Panc1 (cell line): Measurements from ENCODE around the gene C19orf38. TPM values are rescaled to one million over a fixed set of nuclear protein-coding genes. Genes with fewer than 3 reads are reported as not detected.

Experiments
- ATAC-seq: fragments of 200-7000 bp; cut with Tn5 transposase; 2 replicates; pipeline ENCODE4 v1.9.1; 2020; ENCODE audit warnings: mild to moderate bottlenecking, moderate library complexity
- BruUV-seq: library from RNA; stranded (reverse); fragments of 400-500 nt; replicated peaks from 2 replicates; lab custom pipeline; 2021; lab: Mats Ljungman, UMichigan
- CTCF ChIA-PET: fragments of 300-600 bp; sonication (Branson Sonifier 250); formaldehyde crosslinking; loops from one replicate; lab custom pipeline; 2022; ENCODE audit warnings: antibody characterized with exemption; lab: Charles Lee
- POLR2A ChIA-PET: fragments of 300-600 bp; sonication (Branson Sonifier 250); formaldehyde crosslinking; loops from one replicate; lab custom pipeline; 2022; ENCODE audit warnings: antibody characterized with exemption; lab: Charles Lee
- DNase-seq: peaks from one replicate; pipeline ENCODE4 v3.0.0-alpha.2; 2010; ENCODE audit warnings: low read depth, low spot score
- H3K27ac ChIP-seq: 2 replicates; pipeline ENCODE4 v1.5.1; 2011; ENCODE audit warnings: mild to moderate bottlenecking, low read length, inconsistent platforms
- H3K27me3 ChIP-seq: fragments of 200-500 bp; sonication (Bioruptor generic); 2 replicates; pipeline ENCODE4 v1.6.0; 2014; ENCODE audit warnings: low read length, inconsistent platforms; ENCODE audit not compliant: control insufficient read depth, insufficient read depth
- H3K36me3 ChIP-seq: fragments of 200-500 bp; sonication (Bioruptor generic); 2 replicates; pipeline ENCODE4 v1.5.1; 2014; ENCODE audit warnings: inconsistent platforms, mild to moderate bottlenecking, low read length, moderate library complexity; ENCODE audit not compliant: control insufficient read depth, insufficient read depth
- H3K4me1 ChIP-seq: 2 replicates; pipeline ENCODE4 v1.5.1; 2011; ENCODE audit warnings: inconsistent platforms, mild to moderate bottlenecking, low read length, moderate library complexity; ENCODE audit not compliant: control insufficient read depth, insufficient read depth
- H3K4me3 ChIP-seq, 2 experiments: 2 replicates each; pipeline ENCODE4 v1.5.1; 2011 to 2012; ENCODE audit warnings: low read depth in 2 of 2, low read length in 2 of 2, mild to moderate bottlenecking in 2 of 2, inconsistent platforms in 1 of 2, moderate library complexity in 1 of 2
- H3K9me3 ChIP-seq: fragments of 200-500 bp; sonication (Bioruptor generic); 2 replicates; pipeline ENCODE4 v1.5.1; 2014; ENCODE audit warnings: low read depth, mild to moderate bottlenecking, inconsistent platforms, low read length, moderate library complexity; ENCODE audit not compliant: control insufficient read depth, insufficient read depth
- POLR2AphosphoS5 ChIP-seq: IDR thresholded peaks from 2 replicates; pipeline ENCODE4 v1.6.1; 2012; ENCODE audit warnings: mild to moderate bottlenecking, low read depth, low read length, moderate library complexity
- SIN3A ChIP-seq: IDR thresholded peaks from 2 replicates; pipeline ENCODE4 v1.6.1; 2012; ENCODE audit warnings: low read depth, mild to moderate bottlenecking, low read length, moderate library complexity, borderline replicate concordance; ENCODE audit not compliant: insufficient read depth
- TCF7L2 ChIP-seq: IDR thresholded peaks from 2 replicates; pipeline ENCODE4 v1.6.1; 2011; ENCODE audit warnings: mild to moderate bottlenecking, low read depth, low read length, inconsistent platforms
- in situ Hi-C: cut with HindIII; loops from 2 replicates; pipeline ENCODE4 v1.10.0; 2016; ENCODE audit warnings: low sequenced_read_pairs, low pct_unique_long_range_greater_than_20kb
- intact Hi-C: fragments of 100-400 bp; cut with micrococcal nuclease; formaldehyde crosslinking; loops from one replicate; pipeline ENCODE4 v1.10.0; 2022; ENCODE audit not compliant: unreplicated experiment
- total RNA-seq: library from RNA; stranded (reverse); gene quantifications from one replicate; pipeline ENCODE4 v1.2.1, GENCODE V29; 2021; ENCODE audit not compliant: unreplicated experiment
- TF ChIP-seq, protein P1 (sequence below): fragments of 450-650 bp; IDR thresholded peaks from 2 replicates; pipeline ENCODE4 v1.5.1; 2017; ENCODE audit warnings: mild to moderate bottlenecking
- TF ChIP-seq, protein P2 (sequence below), 2 experiments: IDR thresholded peaks; 2 replicates each; pipeline ENCODE4 v1.6.1; 2011 to 2012; ENCODE audit warnings: low read depth in 2 of 2, control low read depth in 1 of 2, low read length in 1 of 2, mild to moderate bottlenecking in 1 of 2, moderate library complexity in 1 of 2; ENCODE audit not compliant: insufficient read depth in 1 of 2

The C19orf38 gene
- total RNA-seq, 1 experiment from 2014 or later: not detected

DNA sequence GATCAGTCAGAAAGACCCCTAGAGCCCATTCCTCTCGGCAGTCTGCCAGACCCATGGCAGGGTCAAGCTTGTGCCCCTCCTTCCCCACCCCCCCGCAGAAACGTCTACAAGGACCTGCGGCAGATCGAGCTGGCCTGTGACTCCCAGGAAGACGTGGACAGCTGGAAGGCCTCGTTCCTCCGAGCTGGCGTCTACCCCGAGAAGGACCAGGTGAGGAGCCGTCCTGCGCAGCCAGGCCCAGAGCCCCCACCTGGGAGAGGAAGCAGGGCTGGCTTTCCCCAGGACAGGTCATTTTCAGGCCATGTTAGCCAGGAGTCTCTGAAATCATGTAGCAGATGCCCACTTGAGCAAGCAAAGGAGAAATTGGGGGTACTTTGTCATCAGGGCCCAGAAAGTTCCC, 24.5 kb upstream of the C19orf38 start:
- no peak for ATAC-seq
- CTCF ChIA-PET: no interaction called here
- in situ Hi-C loops: no loop called here

DNA sequence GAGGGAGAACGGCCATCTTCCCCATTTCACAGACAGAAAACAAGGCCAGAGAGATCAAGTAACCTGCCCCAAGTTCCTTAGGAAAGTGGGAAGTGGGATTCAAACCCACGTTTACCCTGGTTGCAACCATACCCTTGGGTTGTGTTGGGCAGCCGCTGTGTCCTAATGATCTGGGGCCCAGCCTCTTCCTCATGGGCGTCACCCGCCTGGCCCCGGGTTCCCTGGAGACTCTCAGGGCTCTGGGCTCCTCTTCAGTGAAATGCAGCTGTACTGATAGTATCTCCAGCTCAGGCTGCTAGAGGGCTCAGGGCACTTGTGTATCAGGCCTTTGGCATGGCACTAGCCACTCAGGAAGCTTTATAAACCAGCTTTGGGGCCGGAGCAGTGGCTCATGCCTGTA, 22.0 kb upstream of the C19orf38 start:
- no peak overlapping the region for H3K4me3 ChIP-seq
- no peaks in the 10 kb centered on the region for H3K36me3 ChIP-seq
- no peaks in the 10 kb centered on the region for H3K9me3 ChIP-seq
- intact Hi-C loops: no loop called here
- no peaks in the 10 kb centered on the region for H3K4me1 ChIP-seq
- H3K27me3 ChIP-seq: no peaks in the 10 kb centered on the region
- ChIA-PET POLR2A (no interaction called here), CTCF (no interaction called here)
- no peak overlapping the region for H3K27ac ChIP-seq
- TF ChIP-seq, protein P1, sequence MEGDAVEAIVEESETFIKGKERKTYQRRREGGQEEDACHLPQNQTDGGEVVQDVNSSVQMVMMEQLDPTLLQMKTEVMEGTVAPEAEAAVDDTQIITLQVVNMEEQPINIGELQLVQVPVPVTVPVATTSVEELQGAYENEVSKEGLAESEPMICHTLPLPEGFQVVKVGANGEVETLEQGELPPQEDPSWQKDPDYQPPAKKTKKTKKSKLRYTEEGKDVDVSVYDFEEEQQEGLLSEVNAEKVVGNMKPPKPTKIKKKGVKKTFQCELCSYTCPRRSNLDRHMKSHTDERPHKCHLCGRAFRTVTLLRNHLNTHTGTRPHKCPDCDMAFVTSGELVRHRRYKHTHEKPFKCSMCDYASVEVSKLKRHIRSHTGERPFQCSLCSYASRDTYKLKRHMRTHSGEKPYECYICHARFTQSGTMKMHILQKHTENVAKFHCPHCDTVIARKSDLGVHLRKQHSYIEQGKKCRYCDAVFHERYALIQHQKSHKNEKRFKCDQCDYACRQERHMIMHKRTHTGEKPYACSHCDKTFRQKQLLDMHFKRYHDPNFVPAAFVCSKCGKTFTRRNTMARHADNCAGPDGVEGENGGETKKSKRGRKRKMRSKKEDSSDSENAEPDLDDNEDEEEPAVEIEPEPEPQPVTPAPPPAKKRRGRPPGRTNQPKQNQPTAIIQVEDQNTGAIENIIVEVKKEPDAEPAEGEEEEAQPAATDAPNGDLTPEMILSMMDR: no peak
- TF ChIP-seq, protein P2, sequence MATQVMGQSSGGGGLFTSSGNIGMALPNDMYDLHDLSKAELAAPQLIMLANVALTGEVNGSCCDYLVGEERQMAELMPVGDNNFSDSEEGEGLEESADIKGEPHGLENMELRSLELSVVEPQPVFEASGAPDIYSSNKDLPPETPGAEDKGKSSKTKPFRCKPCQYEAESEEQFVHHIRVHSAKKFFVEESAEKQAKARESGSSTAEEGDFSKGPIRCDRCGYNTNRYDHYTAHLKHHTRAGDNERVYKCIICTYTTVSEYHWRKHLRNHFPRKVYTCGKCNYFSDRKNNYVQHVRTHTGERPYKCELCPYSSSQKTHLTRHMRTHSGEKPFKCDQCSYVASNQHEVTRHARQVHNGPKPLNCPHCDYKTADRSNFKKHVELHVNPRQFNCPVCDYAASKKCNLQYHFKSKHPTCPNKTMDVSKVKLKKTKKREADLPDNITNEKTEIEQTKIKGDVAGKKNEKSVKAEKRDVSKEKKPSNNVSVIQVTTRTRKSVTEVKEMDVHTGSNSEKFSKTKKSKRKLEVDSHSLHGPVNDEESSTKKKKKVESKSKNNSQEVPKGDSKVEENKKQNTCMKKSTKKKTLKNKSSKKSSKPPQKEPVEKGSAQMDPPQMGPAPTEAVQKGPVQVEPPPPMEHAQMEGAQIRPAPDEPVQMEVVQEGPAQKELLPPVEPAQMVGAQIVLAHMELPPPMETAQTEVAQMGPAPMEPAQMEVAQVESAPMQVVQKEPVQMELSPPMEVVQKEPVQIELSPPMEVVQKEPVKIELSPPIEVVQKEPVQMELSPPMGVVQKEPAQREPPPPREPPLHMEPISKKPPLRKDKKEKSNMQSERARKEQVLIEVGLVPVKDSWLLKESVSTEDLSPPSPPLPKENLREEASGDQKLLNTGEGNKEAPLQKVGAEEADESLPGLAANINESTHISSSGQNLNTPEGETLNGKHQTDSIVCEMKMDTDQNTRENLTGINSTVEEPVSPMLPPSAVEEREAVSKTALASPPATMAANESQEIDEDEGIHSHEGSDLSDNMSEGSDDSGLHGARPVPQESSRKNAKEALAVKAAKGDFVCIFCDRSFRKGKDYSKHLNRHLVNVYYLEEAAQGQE (IDR thresholded peaks at IDR 0.05; ENCODE audit: insufficient read depth in 1 of 2, low read depth in 2 of 2, low read length in 1 of 2): no peak
- TF ChIP-seq POLR2AphosphoS5: no peak
- no peak for TF ChIP-seq SIN3A
- TF ChIP-seq TCF7L2: no peak
- in situ Hi-C loops: no loop called here
- no peak for DNase-seq
- no peak for ATAC-seq
- BruUV-seq: TSS peak; percentile 43

More for the DNA sequence above, 24.5 kb upstream of the C19orf38 start:
- no peak for DNase-seq
- H3K4me3 ChIP-seq: no peak overlapping the region
- TF ChIP-seq, protein P2 (IDR thresholded peaks at IDR 0.05; ENCODE audit: insufficient read depth in 1 of 2, low read depth in 2 of 2, low read length in 1 of 2): no peak
- no peak for TF ChIP-seq TCF7L2
- no peak for TF ChIP-seq SIN3A
- TF ChIP-seq POLR2AphosphoS5: no peak
- TF ChIP-seq, protein P1: no peak
- H3K36me3 ChIP-seq: no peaks in the 10 kb centered on the region
- POLR2A ChIA-PET: interaction anchor here (0.6 kb wide), 1 partner anchor 30 kb away, joined by 4 read pairs; no protein-coding TSS in a partner anchor
- H3K27ac ChIP-seq: no peak overlapping the region
- no peaks in the 10 kb centered on the region for H3K9me3 ChIP-seq
- no TSS peak for BruUV-seq
- intact Hi-C loops: no loop called here
- no peaks in the 10 kb centered on the region for H3K27me3 ChIP-seq
- no peaks in the 10 kb centered on the region for H3K4me1 ChIP-seq
